Osteoblast (primary cell): ENCODE measurements around the gene FOXF1. TPM values are rescaled to one million over a fixed set of nuclear protein-coding genes. Genes with fewer than 3 reads are reported as not detected.

Experiments
- DNase-seq: peaks from one replicate; pipeline ENCODE4 v3.0.0; 2011; ENCODE audit warnings: low spot score, mixed read lengths; ENCODE audit not compliant: insufficient read length; ENCODE audit errors: missing footprints
- H2AFZ ChIP-seq: 2 replicates; pipeline ENCODE4 v1.6.0; 2011; ENCODE audit warnings: mild to moderate bottlenecking, low read length
- H3K27ac ChIP-seq: 2 replicates; pipeline ENCODE4 v1.5.1; 2011; ENCODE audit warnings: mild to moderate bottlenecking, low read depth, low read length, moderate library complexity
- H3K27me3 ChIP-seq: 2 replicates; pipeline ENCODE4 v1.6.0; 2012; ENCODE audit warnings: mild to moderate bottlenecking, control low read depth, inconsistent platforms, low read length, moderate library complexity; ENCODE audit not compliant: insufficient read depth
- H3K36me3 ChIP-seq: 2 replicates; pipeline ENCODE4 v1.5.1; 2011; ENCODE audit warnings: mild to moderate bottlenecking, low read length, control low read depth, moderate library complexity; ENCODE audit not compliant: insufficient read depth
- H3K4me1 ChIP-seq: 2 replicates; pipeline ENCODE4 v1.5.1; 2011; ENCODE audit warnings: mild to moderate bottlenecking, low read length, control low read depth, moderate library complexity; ENCODE audit not compliant: insufficient read depth
- H3K4me2 ChIP-seq: 2 replicates; pipeline ENCODE4 v1.6.0; 2011; ENCODE audit warnings: mild to moderate bottlenecking, low read length; ENCODE audit not compliant: insufficient read depth
- H3K4me3 ChIP-seq: fragments of 200-600 bp; sonication (generic); 3 replicates; pipeline ENCODE4 v1.5.1; 2012; ENCODE audit warnings: mild to moderate bottlenecking, low read length, inconsistent platforms; ENCODE audit not compliant: insufficient read depth
- H3K79me2 ChIP-seq: 2 replicates; pipeline ENCODE4 v1.6.0; 2012; ENCODE audit warnings: mild to moderate bottlenecking, low read length, control low read depth, inconsistent platforms; ENCODE audit not compliant: insufficient read depth
- H3K9me3 ChIP-seq: 2 replicates; pipeline ENCODE4 v1.5.1; 2011; ENCODE audit warnings: low read depth, low read length, control low read depth
- H4K20me1 ChIP-seq: 2 replicates; pipeline ENCODE4 v1.6.0; 2012; ENCODE audit warnings: mild to moderate bottlenecking, low read length, control low read depth; ENCODE audit not compliant: insufficient read depth
- CTCF ChIP-seq: IDR thresholded peaks from 2 replicates; pipeline ENCODE4 v1.5.1; 2011; ENCODE audit warnings: mild to moderate bottlenecking, low read depth, low read length, moderate library complexity; ENCODE audit errors: extremely low read depth
- total RNA-seq: library from RNA; depleted of rRNA; stranded (reverse); fragments of >200 nt; gene quantifications from 2 replicates; pipeline ENCODE4 v1.2.3, GENCODE V29; 2012

Gene FOXF1
- total RNA-seq, 1 donor: not detected

DNA sequence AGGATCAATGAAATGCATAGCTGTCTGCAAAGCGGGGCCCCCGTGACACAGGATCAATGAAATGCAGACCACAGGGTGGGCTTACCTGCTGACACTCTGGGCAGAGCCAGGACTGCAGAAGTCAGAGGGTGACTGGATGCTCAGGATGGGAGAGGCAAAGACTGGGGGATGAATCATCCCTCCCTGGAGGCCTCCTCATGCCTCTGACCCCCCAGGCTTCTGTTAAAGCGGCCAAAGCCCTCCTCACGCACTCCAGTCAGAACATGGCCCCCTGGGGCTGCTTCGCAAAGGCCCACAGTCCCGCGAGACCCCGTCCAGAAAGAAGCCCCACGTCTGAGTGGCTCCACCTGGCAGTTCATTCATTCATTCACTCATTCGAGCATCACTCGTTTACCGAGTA is 38.4 kb upstream of the FOXF1 start:
- no peak overlapping the region for H3K4me2 ChIP-seq
- peaks cover 67% of the 10 kb centered on the region for H3K27me3 ChIP-seq
- no peak overlapping the region for H3K27ac ChIP-seq
- H3K4me1 ChIP-seq: peaks cover 8% of the 10 kb centered on the region
- H3K79me2 ChIP-seq: no peaks in the 10 kb centered on the region
- TF ChIP-seq CTCF: no peak
- peaks cover 3% of the 10 kb centered on the region for H3K9me3 ChIP-seq
- H3K4me3 ChIP-seq: no peak overlapping the region
- H2AFZ ChIP-seq: no peak overlapping the region
- peaks cover 2% of the 10 kb centered on the region for H4K20me1 ChIP-seq
- no peaks in the 10 kb centered on the region for H3K36me3 ChIP-seq
- no peak for DNase-seq

DNA sequence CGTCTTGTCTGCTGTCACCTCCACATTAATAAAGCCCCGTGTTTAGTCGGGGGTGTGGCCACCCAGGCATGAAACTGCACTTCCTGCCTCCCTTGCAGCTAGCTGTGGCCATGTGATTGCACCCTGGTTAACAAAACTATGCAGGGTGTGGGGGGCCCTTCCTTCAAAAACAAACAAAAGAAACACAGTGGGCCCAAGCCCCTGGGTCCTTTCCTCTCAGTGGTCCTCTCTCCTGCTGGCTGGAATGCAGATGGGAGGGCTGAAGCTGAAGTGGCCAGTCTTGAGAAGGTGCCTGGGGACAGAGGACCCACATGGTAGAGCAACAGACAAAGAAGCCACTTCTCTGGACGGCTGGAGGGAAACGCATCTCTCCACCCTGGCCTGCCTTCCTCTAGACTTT is 38.0 kb upstream of the FOXF1 start:
- Histone ChIP-seq H3K36me3 (no peaks in the 10 kb centered on the region), H3K4me1 (peaks cover 3% of the 10 kb centered on the region), H3K79me2 (no peaks in the 10 kb centered on the region), H3K27ac (no peak overlapping the region), H4K20me1 (peaks cover 2% of the 10 kb centered on the region), H3K4me3 (no peak overlapping the region), H3K9me3 (peaks cover 3% of the 10 kb centered on the region), H3K27me3 (peaks cover 72% of the 10 kb centered on the region), H2AFZ (no peak overlapping the region), H3K4me2 (no peak overlapping the region)
- no peak for DNase-seq
- TF ChIP-seq CTCF: no peak

GRCh38 chr16:86476956-86477534 is 33.3 kb upstream of the FOXF1 start:
- H2AFZ ChIP-seq: no peak overlapping the region
- no peaks in the 10 kb centered on the region for H3K79me2 ChIP-seq
- no peaks in the 10 kb centered on the region for H3K36me3 ChIP-seq
- H3K27ac ChIP-seq: no peak overlapping the region
- DNase-seq: no peak
- H3K27me3 ChIP-seq: peaks cover 80% of the 10 kb centered on the region
- TF ChIP-seq CTCF: no peak
- H3K4me2 ChIP-seq: no peak overlapping the region
- H3K9me3 ChIP-seq: peaks cover 3% of the 10 kb centered on the region
- H3K4me3 ChIP-seq: no peak overlapping the region
- no peaks in the 10 kb centered on the region for H3K4me1 ChIP-seq
- peaks cover 2% of the 10 kb centered on the region for H4K20me1 ChIP-seq

DNA sequence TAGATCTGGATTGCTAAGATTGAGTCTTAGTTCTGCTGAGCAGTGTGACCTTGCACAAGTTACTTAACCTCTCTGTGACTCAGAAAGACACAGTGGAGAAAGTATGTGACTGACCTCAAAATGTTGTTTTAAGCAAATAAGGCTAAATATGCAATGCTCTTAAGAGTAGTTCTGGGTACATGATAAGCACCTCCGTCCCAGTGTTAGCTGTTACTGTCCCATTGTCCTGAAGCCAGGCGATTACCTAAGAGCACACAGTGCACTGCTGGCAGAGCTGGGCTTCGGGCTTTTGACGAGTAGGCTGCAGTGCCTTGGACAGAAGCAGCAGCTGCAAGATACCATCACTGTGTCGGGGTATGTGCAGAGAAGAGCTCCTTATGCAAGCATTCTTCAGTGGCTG is 32.7 kb upstream of the FOXF1 start:
- Histone ChIP-seq H3K79me2 (no peaks in the 10 kb centered on the region), H3K36me3 (no peaks in the 10 kb centered on the region), H3K4me1 (no peaks in the 10 kb centered on the region), H3K27ac (no peak overlapping the region), H3K9me3 (no peaks in the 10 kb centered on the region), H3K27me3 (peaks cover 80% of the 10 kb centered on the region), H3K4me3 (no peak overlapping the region), H2AFZ (no peak overlapping the region), H3K4me2 (no peak overlapping the region), H4K20me1 (no peaks in the 10 kb centered on the region)
- TF ChIP-seq CTCF: no peak
- DNase-seq: no peak
